GM12873 (cell line): ENCODE results near the gene CENPVL2.

Source experiments
- TF ChIP-seq, protein P1 (sequence below): IDR thresholded peaks from 2 replicates; pipeline ENCODE4 v1.5.1; 2012; ENCODE audit warnings: low read depth, mild to moderate bottlenecking, moderate library complexity, low read length, control low read depth; ENCODE audit not compliant: insufficient read depth; ENCODE audit errors: missing control alignments

CENPVL2 gene

DNA sequence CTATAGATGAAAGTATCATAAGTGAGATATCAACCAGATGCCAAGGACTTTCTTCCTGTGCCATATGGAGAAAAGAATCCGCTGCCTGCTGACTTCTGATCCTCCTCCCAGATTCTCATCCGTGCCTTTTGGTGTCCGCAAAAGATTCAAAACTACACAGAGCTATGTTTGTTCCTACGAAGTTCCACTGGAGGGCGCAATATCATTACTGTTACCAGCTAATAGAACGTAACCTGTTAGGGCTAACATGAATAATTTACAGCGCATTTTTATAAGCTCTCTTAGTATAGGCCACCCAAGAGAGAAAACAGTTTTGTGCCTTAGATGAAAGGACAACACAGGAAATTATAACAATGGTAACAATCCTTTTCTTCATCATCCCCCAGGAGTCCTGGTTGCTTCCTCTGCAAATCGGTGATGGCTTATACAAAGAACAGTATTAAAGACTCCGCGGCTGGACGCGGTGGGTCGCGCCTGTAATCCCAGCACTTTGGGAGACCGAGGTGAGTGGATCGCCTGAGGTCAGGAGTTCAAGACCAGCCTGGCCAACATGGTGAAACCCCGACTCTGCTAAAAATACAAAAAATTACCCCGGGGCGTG is 41.1 kb downstream of the CENPVL2 start:
- TF ChIP-seq, protein P1, sequence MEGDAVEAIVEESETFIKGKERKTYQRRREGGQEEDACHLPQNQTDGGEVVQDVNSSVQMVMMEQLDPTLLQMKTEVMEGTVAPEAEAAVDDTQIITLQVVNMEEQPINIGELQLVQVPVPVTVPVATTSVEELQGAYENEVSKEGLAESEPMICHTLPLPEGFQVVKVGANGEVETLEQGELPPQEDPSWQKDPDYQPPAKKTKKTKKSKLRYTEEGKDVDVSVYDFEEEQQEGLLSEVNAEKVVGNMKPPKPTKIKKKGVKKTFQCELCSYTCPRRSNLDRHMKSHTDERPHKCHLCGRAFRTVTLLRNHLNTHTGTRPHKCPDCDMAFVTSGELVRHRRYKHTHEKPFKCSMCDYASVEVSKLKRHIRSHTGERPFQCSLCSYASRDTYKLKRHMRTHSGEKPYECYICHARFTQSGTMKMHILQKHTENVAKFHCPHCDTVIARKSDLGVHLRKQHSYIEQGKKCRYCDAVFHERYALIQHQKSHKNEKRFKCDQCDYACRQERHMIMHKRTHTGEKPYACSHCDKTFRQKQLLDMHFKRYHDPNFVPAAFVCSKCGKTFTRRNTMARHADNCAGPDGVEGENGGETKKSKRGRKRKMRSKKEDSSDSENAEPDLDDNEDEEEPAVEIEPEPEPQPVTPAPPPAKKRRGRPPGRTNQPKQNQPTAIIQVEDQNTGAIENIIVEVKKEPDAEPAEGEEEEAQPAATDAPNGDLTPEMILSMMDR: peak; percentile 57
